Globus pallidus (tissue), 1 donor: ENCODE results near the gene DLX3.
A peak's percentile ranks its signal among the peaks of the same experiment; 100 is the strongest.
"Not testable (repeated sequence)": the region's sequence is repeated elsewhere in the genome, so short reads cannot be mapped to it uniquely, and the experiment has no call there.

Experiments used
- DNase-seq: peaks from one replicate; pipeline ENCODE4 v3.0.0-alpha.2; 2015; ENCODE audit warnings: low spot score

DLX3 gene

GRCh38 chr17:49995055-49995738 is at the start of gene DLX3:
TSS of gene DLX3 (minus strand) at chr17:49995224. CDS start at chr17:49994998, 226 bp downstream.
- DNase-seq: no peak

GRCh38 chr17:50044483-50044882 is 49.5 kb upstream of the DLX3 start:
- no peak for DNase-seq

GRCh38 chr17:50043290-50044148 is 48.5 kb upstream of the DLX3 start:
- no peak for DNase-seq

- DNase-seq: no peak
Observed at GRCh38 chr17:50042211-50042610, 47.2 kb upstream of the DLX3 start.

GRCh38 chr17:50040496-50040895 is 45.5 kb upstream of the DLX3 start:
- DNase-seq: not testable (repeated sequence)

- no peak for DNase-seq
Observed at GRCh38 chr17:50039058-50039457, 44.0 kb upstream of the DLX3 start.

GRCh38 chr17:50037321-50038107 is 42.5 kb upstream of the DLX3 start:
- DNase-seq: no peak

GRCh38 chr17:50036455-50037261 is 41.6 kb upstream of the DLX3 start:
- DNase-seq: no peak

GRCh38 chr17:50035945-50036344 is 40.9 kb upstream of the DLX3 start:
- no peak for DNase-seq

- DNase-seq: no peak
Observed at GRCh38 chr17:50035421-50035879, 40.4 kb upstream of the DLX3 start.

- DNase-seq: no peak
Observed at GRCh38 chr17:50034498-50035364, 39.7 kb upstream of the DLX3 start.

GRCh38 chr17:50033316-50033715 is 38.3 kb upstream of the DLX3 start:
- DNase-seq: no peak

- no peak for DNase-seq
Observed at GRCh38 chr17:50029185-50029584, 34.2 kb upstream of the DLX3 start.

- DNase-seq: no peak
Observed at GRCh38 chr17:50028736-50029120, 33.7 kb upstream of the DLX3 start.

GRCh38 chr17:50027881-50028735 is 33.1 kb upstream of the DLX3 start:
- DNase-seq: no peak

- no peak for DNase-seq
Observed at GRCh38 chr17:50027172-50027880, 32.3 kb upstream of the DLX3 start.

GRCh38 chr17:50026837-50027171 is 31.8 kb upstream of the DLX3 start:
- DNase-seq: peak; percentile 54

- DNase-seq: no peak
Observed at GRCh38 chr17:50026046-50026675, 31.1 kb upstream of the DLX3 start.

- DNase-seq: no peak
Observed at GRCh38 chr17:50024808-50025207, 29.8 kb upstream of the DLX3 start.
